Peyer's patch (tissue), 4 donors: Measurements from ENCODE around the gene PTPRE.

Experiments
- CTCF ChIP-seq, 6 experiments: fragments of 450-650 bp in 4 of 6; fragments of 200-600 bp in 2 of 6; sonication (generic) in 1 of 6; IDR thresholded peaks; one replicate each; pipeline ENCODE4 v1.5.1; 2017 to 2019; ENCODE audit warnings: antibody characterized with exemption in 6 of 6, mild to moderate bottlenecking in 3 of 6, moderate library complexity in 1 of 6
- POLR2A ChIP-seq, 2 donors: fragments of 450-650 bp; IDR thresholded peaks; one replicate each; pipeline ENCODE4 v1.5.1; 2017; ENCODE audit warnings: antibody characterized with exemption in 2 of 2, mild to moderate bottlenecking in 2 of 2, moderate library complexity in 2 of 2

GRCh38 chr10:127890832-127891334 lies 16.0 kb upstream of the PTPRE start:
- TF ChIP-seq CTCF (IDR thresholded peaks at IDR 0.05) (no peak), POLR2A (IDR thresholded peaks at IDR 0.05) (no peak)
